Hair follicle dermal papilla cell (primary cell): ENCODE measurements around the gene PSTPIP1. TPM values are rescaled to one million over a fixed set of nuclear protein-coding genes. Genes with fewer than 3 reads are reported as not detected.

Experiments used
- small RNA-seq: library from RNA; depleted of rRNA; stranded (forward); fragments of <200 nt; gene quantifications from one replicate; pipeline ENCODE3, GENCODE V24; 2012
- total RNA-seq: library from RNA; depleted of rRNA; stranded (reverse); fragments of >200 nt; gene quantifications from 2 replicates; pipeline ENCODE4 v1.2.3, GENCODE V29; 2012

The PSTPIP1 gene
- not detected in 2 replicates for total RNA-seq

DNA sequence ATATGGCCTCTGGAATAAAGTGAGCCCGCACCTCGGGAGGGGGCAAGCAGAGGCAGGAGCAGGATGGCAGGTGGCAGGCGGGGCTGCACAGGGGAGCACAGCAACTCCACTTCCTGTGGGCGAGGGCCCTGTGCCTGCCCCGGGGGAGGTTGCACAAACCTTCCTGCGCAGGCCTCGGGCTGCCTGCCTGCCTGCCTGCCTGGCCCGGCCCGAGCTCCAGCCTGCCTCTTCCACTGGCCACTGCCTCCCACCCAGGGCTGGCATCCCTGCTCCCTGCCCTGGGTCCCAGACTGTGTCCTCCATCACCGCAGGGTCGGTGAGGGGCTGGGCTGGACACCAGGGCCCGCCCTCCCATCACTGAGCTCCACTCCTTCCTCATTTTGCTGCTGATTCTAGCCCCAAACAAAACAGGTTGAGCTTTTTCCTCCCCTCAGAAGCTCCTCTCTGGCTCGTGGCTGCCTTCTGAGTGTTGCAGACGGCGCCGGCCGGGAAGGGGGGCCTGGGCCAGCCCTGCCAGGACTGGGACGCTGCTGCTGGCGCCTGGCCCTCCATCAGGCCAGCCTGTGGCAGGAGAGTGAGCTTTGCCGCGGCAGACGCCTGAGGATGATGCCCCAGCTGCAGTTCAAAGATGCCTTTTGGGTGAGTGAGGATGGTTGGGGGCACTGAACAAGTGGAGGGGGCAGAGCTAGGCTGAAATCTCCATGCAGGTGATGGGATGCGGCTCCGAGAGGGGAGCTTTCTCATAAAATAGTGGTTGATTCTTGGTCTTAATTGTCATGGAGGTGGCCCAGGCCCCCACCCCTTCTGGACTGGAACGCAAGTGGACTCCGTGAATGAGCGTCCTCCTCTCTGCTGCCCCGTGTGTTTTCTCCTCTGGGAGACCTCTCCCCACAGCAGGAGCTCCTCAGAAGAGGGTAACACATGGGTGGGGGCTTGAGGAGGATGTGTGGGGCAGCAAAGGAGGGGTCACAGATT, at the start of gene PSTPIP1:
Gene PSTPIP1 (plus strand): TSS at position 156 of the 975 bp plus-strand sequence. CDS start 448 bp downstream, at position 604.

DNA sequence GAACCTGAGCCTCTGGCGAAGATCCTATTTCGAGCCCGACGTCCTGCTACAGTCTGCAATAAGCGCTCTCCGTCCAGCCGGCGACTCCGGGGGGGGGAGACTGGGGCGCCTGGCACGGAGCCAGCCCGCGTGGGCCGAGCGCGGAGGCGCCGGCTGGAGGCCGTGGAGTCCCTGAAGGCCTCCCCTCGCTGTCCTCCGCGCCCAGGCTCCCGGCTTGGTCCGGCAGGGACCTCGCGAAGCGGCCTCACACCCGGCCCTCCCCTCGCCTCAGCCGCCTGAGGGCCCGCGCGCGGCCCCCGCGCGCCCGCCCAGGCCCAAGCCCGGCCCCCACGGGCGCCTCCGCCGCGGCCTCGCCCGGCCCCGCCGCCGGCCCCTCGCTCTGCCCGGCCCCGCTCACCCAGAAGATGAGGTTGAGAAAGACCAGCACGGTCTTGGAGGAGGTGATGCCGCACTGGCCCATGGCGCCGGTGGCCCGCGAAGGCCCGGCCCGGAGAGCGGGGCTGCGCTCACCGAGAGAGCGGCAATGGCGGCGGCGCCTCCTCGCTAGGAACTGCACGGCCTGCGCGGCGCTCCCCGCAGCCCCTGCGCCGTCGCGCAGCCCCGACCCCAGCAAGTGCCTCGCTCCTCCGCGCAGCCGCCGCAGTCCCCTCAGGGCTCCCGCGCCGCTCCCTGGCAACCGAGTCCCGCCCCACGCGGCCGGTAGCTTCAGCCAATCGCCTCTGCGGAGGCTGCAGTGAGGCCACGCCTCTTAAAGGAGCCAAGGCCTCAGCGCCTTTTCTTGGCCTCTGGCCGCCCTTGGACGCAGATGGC, 75.8 kb downstream of the PSTPIP1 start, which contains the start of gene TSPAN3:
Gene TSPAN3 (minus strand): TSS at position 615 of the 810 bp plus-strand sequence. CDS start 155 bp downstream, at position 460.

Small RNAs within 50 kb of the gene (small RNA-seq; reads per million reads assigned to genes)
- not detected for gene RN7SL278P

Other genes starting within 250 kb of the PSTPIP1 start
- gene SCAPER, start 89.8 kb upstream of the PSTPIP1 start, total RNA-seq = 6.7 and 12.8 TPM in 2 replicates
- 44.3 and 48.5 TPM in 2 replicates for gene RCN2, start 63.4 kb upstream of the PSTPIP1 start, total RNA-seq
- gene TSPAN3, start 76.0 kb downstream of the PSTPIP1 start, total RNA-seq = 186 and 255 TPM in 2 replicates